Esophagus muscularis mucosa (tissue), 3 donors: ENCODE data around the gene INSM1.

ENCODE experiments used
- CTCF ChIP-seq, 3 experiments: fragments of 200-600 bp in 2 of 3; fragments of 450-650 bp in 1 of 3; sonication (generic) in 2 of 3; IDR thresholded peaks; one replicate each; pipeline ENCODE4 v1.5.1; 2017 to 2019; ENCODE audit warnings: antibody characterized with exemption in 3 of 3, mild to moderate bottlenecking in 2 of 3, moderate library complexity in 1 of 3
- POLR2A ChIP-seq: fragments of 450-650 bp; IDR thresholded peaks from one replicate; pipeline ENCODE4 v1.6.1; 2017; ENCODE audit warnings: antibody characterized with exemption, moderate library complexity, mild to moderate bottlenecking, low read depth
- POLR2AphosphoS5 ChIP-seq, 2 donors: sonication (generic); formaldehyde crosslinking; IDR thresholded peaks; one replicate each; pipeline ENCODE4 v1.6.1; 2017; ENCODE audit warnings: antibody characterized with exemption in 2 of 2

- TF ChIP-seq POLR2A (no peak), CTCF (IDR thresholded peaks at IDR 0.05) (no peak), POLR2AphosphoS5 (IDR thresholded peaks at IDR 0.05) (no peak)
Observed at GRCh38 chr20:20398123-20398522, 30.2 kb downstream of the INSM1 start.
